PC-3 (cell line): ENCODE results near the gene VDAC2. TPM values are rescaled to one million over a fixed set of nuclear protein-coding genes. Genes with fewer than 3 reads are reported as not detected.
A peak's percentile ranks its signal among the peaks of the same experiment; 100 is the strongest.

Experiments
- ATAC-seq: fragments of 200-7000 bp; cut with Tn5 transposase; 2 replicates; pipeline ENCODE4 v1.9.1; 2020; ENCODE audit warnings: mild to moderate bottlenecking, moderate library complexity
- BruUV-seq: library from RNA; stranded (reverse); fragments of 400-500 nt; replicated peaks from 2 replicates; lab custom pipeline; 2021; lab: Mats Ljungman, UMichigan
- CTCF ChIA-PET: fragments of 300-600 bp; sonication (Branson Sonifier 250); formaldehyde crosslinking; loops from one replicate; lab custom pipeline; 2022; ENCODE audit warnings: antibody characterized with exemption; lab: Charles Lee
- POLR2A ChIA-PET: fragments of 300-600 bp; sonication (Branson Sonifier 250); formaldehyde crosslinking; loops from one replicate; lab custom pipeline; 2022; ENCODE audit warnings: antibody characterized with exemption; ENCODE audit not compliant: unreplicated experiment; lab: Charles Lee
- DNase-seq: peaks from one replicate; pipeline ENCODE4 v3.0.0-alpha.2; 2015
- H2AFZ ChIP-seq: fragments of 300-600 bp; sonication (generic); 2 replicates; pipeline ENCODE4 v1.6.0; 2016; ENCODE audit warnings: antibody characterized with exemption, low read length
- H3F3A ChIP-seq: fragments of 300-600 bp; sonication (generic); one replicate; pipeline ENCODE4 v1.6.0; 2017; ENCODE audit warnings: antibody characterized with exemption, low read length, control low read depth, mild to moderate bottlenecking; ENCODE audit not compliant: unreplicated experiment
- H3K27ac ChIP-seq: fragments of 300-600 bp; sonication (generic); 2 replicates; pipeline ENCODE4 v1.5.1; 2016; ENCODE audit warnings: mild to moderate bottlenecking, low read length
- H3K27me3 ChIP-seq: fragments of 300-600 bp; sonication (generic); 2 replicates; pipeline ENCODE4 v1.6.1; 2016; ENCODE audit warnings: low read length, mixed read lengths
- H3K36me3 ChIP-seq: fragments of 300-600 bp; sonication (generic); 2 replicates; pipeline ENCODE4 v1.6.1; 2016; ENCODE audit warnings: low read depth, mixed run types, low read length, mixed read lengths
- H3K4me1 ChIP-seq: fragments of 300-600 bp; sonication (generic); 2 replicates; pipeline ENCODE4 v1.5.1; 2016; ENCODE audit warnings: low read length; ENCODE audit not compliant: insufficient read depth
- H3K4me2 ChIP-seq: fragments of 300-600 bp; sonication (generic); 2 replicates; pipeline ENCODE4 v1.6.0; 2016; ENCODE audit warnings: low read length
- H3K4me3 ChIP-seq: fragments of 300-600 bp; sonication (generic); 2 replicates; pipeline ENCODE4 v1.5.1; 2016; ENCODE audit warnings: mild to moderate bottlenecking, low read length, mixed read lengths
- H3K79me2 ChIP-seq: fragments of 300-600 bp; sonication (generic); 2 replicates; pipeline ENCODE4 v1.6.1; 2017; ENCODE audit warnings: low read length, mixed read lengths
- H3K9ac ChIP-seq: fragments of 300-600 bp; sonication (generic); 2 replicates; pipeline ENCODE4 v1.6.0; 2016; ENCODE audit warnings: mild to moderate bottlenecking, low read length
- H3K9me2 ChIP-seq: fragments of 300-600 bp; sonication (generic); replicated peaks from 2 replicates; pipeline ENCODE4 v1.6.1; 2016; ENCODE audit warnings: mixed run types, low read length, mixed read lengths
- H3K9me3 ChIP-seq: fragments of 300-600 bp; sonication (generic); 2 replicates; pipeline ENCODE4 v1.6.1; 2016; ENCODE audit warnings: low read length, mixed read lengths
- H4K20me1 ChIP-seq: fragments of 300-600 bp; sonication (generic); 2 replicates; pipeline ENCODE4 v1.6.1; 2016; ENCODE audit warnings: low read length, mixed read lengths
- EZH2 ChIP-seq: fragments of 300-600 bp; sonication (generic); IDR thresholded peaks from one replicate; pipeline ENCODE4 v1.6.1; 2017; ENCODE audit warnings: antibody characterized with exemption, mild to moderate bottlenecking, low read length; ENCODE audit not compliant: unreplicated experiment
- EZH2phosphoT487 ChIP-seq: fragments of 300-600 bp; sonication (generic); IDR thresholded peaks from 2 replicates; pipeline ENCODE4 v1.6.1; 2018; ENCODE audit warnings: mild to moderate bottlenecking, antibody characterized with exemption, low read length, borderline replicate concordance
- intact Hi-C: fragments of 100-400 bp; cut with micrococcal nuclease; formaldehyde crosslinking; loops from 2 replicates; pipeline ENCODE4 v1.9.0; 2023
- total RNA-seq: library from RNA; depleted of rRNA; stranded (reverse); fragments of >200 nt; gene quantifications from 2 replicates; pipeline ENCODE4 v1.2.3, GENCODE V29; 2014
- TF ChIP-seq, protein P1 (sequence below): fragments of 300-600 bp; sonication (generic); conservative IDR thresholded peaks from 2 replicates; pipeline ENCODE4 v1.5.1; 2017; ENCODE audit warnings: antibody characterized with exemption, low read depth, mild to moderate bottlenecking, low read length

The VDAC2 gene
- total RNA-seq, 1 experiment from 2014 or later: 542 TPM

DNA sequence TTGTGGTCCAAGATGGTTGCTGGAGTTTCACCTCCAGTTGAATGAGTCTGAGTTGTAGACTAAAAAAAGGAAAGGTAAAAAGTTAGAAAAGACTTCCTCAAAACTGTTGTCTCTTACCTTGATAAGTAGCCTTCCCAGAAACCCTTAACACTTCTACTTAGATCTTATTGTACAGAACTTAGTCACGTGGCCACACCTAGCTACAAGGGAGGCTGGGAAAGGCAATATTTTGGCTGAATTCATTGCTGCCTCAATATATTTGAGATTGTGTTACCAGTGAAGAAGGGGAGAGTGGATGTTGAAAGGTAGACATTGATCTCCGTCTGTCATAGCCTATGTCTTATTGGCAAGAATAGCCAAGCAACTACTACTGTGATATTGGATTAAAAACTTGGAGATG lies 35.5 kb upstream of the VDAC2 start:
- Histone ChIP-seq H3K27ac (no peak overlapping the region), H3K9ac (no peak overlapping the region), H3K4me3 (no peak overlapping the region), H3F3A (no peaks in the 10 kb centered on the region), H3K27me3 (no peaks in the 10 kb centered on the region), H3K79me2 (no peaks in the 10 kb centered on the region), H3K36me3 (peaks cover 31% of the 10 kb centered on the region), H3K9me2 (no peaks in the 10 kb centered on the region), H4K20me1 (peaks cover 12% of the 10 kb centered on the region), H3K9me3 (no peaks in the 10 kb centered on the region), H3K4me1 (no peaks in the 10 kb centered on the region), H2AFZ (no peak overlapping the region), H3K4me2 (no peak overlapping the region)
- ChIA-PET CTCF (interaction anchor here (0.5 kb wide), 1 partner anchor 11 kb away, joined by 3 read pairs; no protein-coding TSS in a partner anchor), POLR2A (no interaction called here)
- ATAC-seq (no peak), DNase-seq (no peak)
- no TSS peak for BruUV-seq
- TF ChIP-seq, protein P1, sequence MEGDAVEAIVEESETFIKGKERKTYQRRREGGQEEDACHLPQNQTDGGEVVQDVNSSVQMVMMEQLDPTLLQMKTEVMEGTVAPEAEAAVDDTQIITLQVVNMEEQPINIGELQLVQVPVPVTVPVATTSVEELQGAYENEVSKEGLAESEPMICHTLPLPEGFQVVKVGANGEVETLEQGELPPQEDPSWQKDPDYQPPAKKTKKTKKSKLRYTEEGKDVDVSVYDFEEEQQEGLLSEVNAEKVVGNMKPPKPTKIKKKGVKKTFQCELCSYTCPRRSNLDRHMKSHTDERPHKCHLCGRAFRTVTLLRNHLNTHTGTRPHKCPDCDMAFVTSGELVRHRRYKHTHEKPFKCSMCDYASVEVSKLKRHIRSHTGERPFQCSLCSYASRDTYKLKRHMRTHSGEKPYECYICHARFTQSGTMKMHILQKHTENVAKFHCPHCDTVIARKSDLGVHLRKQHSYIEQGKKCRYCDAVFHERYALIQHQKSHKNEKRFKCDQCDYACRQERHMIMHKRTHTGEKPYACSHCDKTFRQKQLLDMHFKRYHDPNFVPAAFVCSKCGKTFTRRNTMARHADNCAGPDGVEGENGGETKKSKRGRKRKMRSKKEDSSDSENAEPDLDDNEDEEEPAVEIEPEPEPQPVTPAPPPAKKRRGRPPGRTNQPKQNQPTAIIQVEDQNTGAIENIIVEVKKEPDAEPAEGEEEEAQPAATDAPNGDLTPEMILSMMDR: no peak
- no peak for TF ChIP-seq EZH2phosphoT487
- no peak for TF ChIP-seq EZH2
- intact Hi-C loops: no loop called here

- Histone ChIP-seq H3K9ac (no peak overlapping the region), H3K27ac (no peak overlapping the region), H2AFZ (no peak overlapping the region), H4K20me1 (peaks cover 12% of the 10 kb centered on the region), H3K79me2 (no peaks in the 10 kb centered on the region), H3K4me3 (no peak overlapping the region), H3K9me2 (no peaks in the 10 kb centered on the region), H3K4me2 (no peak overlapping the region), H3K27me3 (no peaks in the 10 kb centered on the region), H3F3A (no peaks in the 10 kb centered on the region), H3K4me1 (peaks cover 7% of the 10 kb centered on the region), H3K36me3 (peaks cover 29% of the 10 kb centered on the region), H3K9me3 (no peaks in the 10 kb centered on the region)
- ATAC-seq: no peak
- intact Hi-C loops: no loop called here
- TF ChIP-seq EZH2phosphoT487 (no peak), EZH2 (no peak)
- TF ChIP-seq, protein P1: no peak
- no peak for DNase-seq
- ChIA-PET CTCF (no interaction called here), POLR2A (interaction anchor here (0.7 kb wide), 1 partner anchor 42 kb away, joined by 5 read pairs; no protein-coding TSS in a partner anchor)
- BruUV-seq: no TSS peak
Measured at GRCh38 chr10:75176046-75176445, 34.5 kb upstream of the VDAC2 start.

DNA sequence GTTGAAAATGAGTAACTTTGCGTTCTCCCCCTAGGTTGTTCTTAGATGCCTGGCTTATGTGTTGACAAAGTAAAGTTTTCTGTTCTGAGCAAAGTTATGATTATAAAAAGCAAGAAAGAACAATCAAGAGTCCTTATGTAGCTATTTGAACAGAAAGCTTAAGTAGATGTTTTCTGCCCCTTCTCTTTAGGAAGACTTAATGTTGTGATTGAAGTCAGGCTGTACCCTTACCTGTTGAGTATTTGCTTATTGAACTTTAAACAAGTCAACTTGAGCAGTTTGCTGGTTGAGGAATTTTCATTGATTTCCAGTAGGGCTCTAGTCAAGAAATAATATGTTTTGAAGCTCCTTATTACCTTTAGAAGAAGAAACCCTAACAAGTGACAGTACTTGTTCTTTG lies 33.9 kb upstream of the VDAC2 start:
- H3K79me2 ChIP-seq: no peaks in the 10 kb centered on the region
- peaks cover 29% of the 10 kb centered on the region for H3K36me3 ChIP-seq
- H3K9me2 ChIP-seq: no peaks in the 10 kb centered on the region
- no peaks in the 10 kb centered on the region for H3K9me3 ChIP-seq
- no peak overlapping the region for H2AFZ ChIP-seq
- BruUV-seq: TSS peak; percentile 11
- ChIA-PET POLR2A (no interaction called here), CTCF (no interaction called here)
- peaks cover 10% of the 10 kb centered on the region for H3K4me1 ChIP-seq
- H4K20me1 ChIP-seq: peaks cover 12% of the 10 kb centered on the region
- intact Hi-C loops: no loop called here
- no peak overlapping the region for H3K9ac ChIP-seq
- H3K4me2 ChIP-seq: no peak overlapping the region
- H3K4me3 ChIP-seq: no peak overlapping the region
- no peak overlapping the region for H3K27ac ChIP-seq
- H3F3A ChIP-seq: no peaks in the 10 kb centered on the region
- DNase-seq (no peak), ATAC-seq (no peak)
- H3K27me3 ChIP-seq: no peaks in the 10 kb centered on the region
- TF ChIP-seq EZH2phosphoT487 (no peak), EZH2 (no peak)
- TF ChIP-seq, protein P1: no peak
